Upper lobe of left lung (tissue), 4 donors: Measurements from ENCODE around the gene ZNF490.

ENCODE experiments used
- POLR2A ChIP-seq, 4 donors: fragments of 450-650 bp; IDR thresholded peaks; one replicate each; pipeline ENCODE4 v1.5.1; 2016 to 2017; ENCODE audit warnings: antibody characterized with exemption in 4 of 4, mild to moderate bottlenecking in 2 of 4
- POLR2AphosphoS5 ChIP-seq, 2 donors: sonication (generic); formaldehyde crosslinking; IDR thresholded peaks; one replicate each; pipeline ENCODE4 v1.5.1; 2017; ENCODE audit warnings: antibody characterized with exemption in 2 of 2

DNA sequence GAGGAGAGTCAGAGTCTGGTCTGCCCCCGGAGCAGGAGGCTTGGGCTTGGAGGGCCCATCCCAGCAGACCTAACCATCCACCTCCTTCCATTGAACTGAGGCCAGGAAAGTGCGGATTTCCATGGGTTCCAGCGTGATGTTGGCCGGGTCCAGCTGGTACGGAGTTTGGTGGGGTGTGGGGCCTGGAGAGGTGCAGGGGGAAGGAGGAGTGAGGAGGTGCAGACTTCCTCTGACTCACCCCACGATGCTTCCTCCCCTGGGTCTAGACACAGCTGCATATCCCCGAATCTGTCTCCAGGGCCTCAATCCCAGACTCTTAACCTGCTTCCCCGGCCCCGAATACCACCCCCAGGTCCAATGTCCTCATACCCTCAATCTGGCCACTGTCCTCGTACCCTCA, 35.9 kb upstream of the ZNF490 start:
- TF ChIP-seq POLR2AphosphoS5 (IDR thresholded peaks at IDR 0.05), result no peak
- TF ChIP-seq POLR2A (IDR thresholded peaks at IDR 0.05), result no peak
